Spleen (tissue), 3 donors: Measurements from ENCODE around the gene PLA2G2D.

ENCODE experiments used
- POLR2A ChIP-seq, 3 donors: fragments of 450-650 bp; IDR thresholded peaks; one replicate each; pipeline ENCODE4 v1.5.1; 2017; ENCODE audit warnings: antibody characterized with exemption in 3 of 3, mild to moderate bottlenecking in 1 of 3
- POLR2AphosphoS5 ChIP-seq, 3 donors: sonication (generic); formaldehyde crosslinking; IDR thresholded peaks; one replicate each; pipeline ENCODE4 v1.5.1; 2017; ENCODE audit warnings: antibody characterized with exemption in 3 of 3

DNA sequence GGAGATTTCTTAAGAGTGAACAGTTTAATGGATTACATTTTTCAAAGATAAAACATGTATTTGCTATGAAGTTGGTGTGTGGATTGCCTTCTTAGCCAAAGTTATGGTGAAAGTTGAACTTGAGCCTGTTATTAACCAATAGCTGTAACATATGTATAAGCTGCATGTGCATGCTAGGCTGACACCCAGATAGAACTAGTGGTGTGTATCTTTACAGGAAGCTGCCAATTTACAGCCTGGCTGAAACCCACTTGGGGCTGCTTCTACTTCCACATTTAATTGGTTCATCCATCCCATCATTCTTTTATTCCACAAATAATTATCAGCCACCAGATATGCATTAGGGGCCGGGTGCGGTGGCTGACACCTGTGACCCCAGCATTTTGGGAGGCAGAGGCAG is 46.1 kb downstream of the PLA2G2D start:
- TF ChIP-seq POLR2A (IDR thresholded peaks at IDR 0.05) (no peak), POLR2AphosphoS5 (IDR thresholded peaks at IDR 0.05) (no peak)
